ENCODE measurements around the gene ZNF787.

ZNF787 gene

DNA sequence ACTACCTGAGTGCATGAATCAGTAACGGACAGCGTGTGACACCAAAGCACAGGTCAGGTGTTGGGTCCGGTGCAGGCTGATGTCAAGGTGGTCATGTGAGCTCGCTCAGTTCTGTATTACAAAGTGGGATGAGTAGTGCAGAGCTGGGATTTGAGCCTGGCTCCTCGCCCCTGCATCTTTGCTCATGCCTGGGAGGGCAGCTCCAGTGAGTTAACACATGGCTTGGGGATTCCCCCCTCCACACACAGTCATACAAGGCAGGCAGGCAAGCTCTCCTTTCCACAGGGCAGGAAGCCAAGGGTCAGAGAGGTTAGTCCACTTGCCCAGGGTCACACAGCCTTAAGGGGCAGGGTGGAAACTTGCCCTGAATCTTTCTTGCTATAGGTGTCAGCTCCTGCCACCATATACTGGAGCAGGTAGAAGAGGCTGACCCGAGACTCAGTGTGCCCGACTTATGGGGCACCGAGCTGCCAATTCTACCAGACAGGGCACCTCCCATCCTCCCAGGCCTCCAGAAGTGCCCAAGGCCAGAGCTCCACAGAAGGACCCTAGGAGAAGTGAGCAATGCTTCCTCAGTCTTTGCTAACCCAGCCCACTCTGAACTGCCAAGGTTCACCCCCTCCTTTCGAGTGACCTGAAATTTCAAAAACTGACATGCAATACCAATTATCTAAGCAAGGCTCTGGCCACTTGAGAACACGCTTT is 35.4 kb downstream of the ZNF787 start:
- DNase-seq = no peak

DNA sequence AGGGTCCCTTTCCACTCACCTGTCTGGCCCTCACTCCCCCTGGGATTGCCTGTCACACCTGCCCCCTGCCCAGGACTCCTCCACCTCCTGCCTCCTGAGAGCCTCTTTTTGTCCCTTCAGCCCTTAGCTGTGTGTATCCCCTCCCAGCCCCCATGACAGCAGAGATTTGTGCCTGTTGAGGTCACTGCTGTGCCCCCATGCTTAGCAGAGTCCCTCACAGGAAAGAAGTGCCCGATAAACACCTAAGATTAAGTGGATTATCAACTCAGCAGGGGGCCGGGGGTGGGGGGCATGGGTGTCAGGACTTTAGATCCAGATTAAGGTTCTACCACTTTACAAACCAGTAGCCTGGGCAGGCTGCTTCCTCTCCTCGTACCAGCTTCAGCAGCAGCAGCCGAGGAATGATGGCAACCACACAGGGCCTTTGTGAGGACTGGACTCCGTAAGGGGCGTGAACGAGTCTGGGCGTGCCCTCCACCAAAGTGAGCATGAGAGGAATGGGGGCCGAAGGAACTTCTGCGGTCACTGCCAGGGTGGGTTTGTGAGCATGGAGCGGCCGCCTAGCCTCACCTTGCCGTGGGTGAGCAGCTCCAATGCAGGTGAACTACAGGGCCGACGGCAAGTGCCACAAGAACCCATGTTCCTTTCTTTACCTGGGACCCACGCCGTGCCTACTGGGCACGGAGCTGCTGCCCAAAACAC is 36.1 kb downstream of the ZNF787 start:
- no peak for DNase-seq

DNA sequence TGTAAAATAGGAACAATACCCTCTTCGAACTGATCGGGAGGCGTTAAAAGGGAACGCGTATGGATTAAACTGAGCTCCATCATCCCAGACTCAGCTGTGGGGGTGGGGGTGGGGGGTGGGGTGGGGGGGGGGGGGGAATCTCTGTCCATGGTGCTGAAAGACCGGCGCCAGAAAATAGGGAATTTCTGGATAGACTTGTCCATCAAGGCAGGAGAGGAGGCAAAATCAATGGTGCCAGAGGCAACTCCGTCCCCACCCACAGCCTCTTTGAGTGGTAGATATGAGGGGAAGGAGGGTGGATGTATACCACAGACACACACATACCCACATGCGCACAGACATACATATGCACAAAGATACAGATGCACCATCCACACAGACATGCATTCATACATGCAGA is 37.4 kb downstream of the ZNF787 start:
- DNase-seq = no peak

DNA sequence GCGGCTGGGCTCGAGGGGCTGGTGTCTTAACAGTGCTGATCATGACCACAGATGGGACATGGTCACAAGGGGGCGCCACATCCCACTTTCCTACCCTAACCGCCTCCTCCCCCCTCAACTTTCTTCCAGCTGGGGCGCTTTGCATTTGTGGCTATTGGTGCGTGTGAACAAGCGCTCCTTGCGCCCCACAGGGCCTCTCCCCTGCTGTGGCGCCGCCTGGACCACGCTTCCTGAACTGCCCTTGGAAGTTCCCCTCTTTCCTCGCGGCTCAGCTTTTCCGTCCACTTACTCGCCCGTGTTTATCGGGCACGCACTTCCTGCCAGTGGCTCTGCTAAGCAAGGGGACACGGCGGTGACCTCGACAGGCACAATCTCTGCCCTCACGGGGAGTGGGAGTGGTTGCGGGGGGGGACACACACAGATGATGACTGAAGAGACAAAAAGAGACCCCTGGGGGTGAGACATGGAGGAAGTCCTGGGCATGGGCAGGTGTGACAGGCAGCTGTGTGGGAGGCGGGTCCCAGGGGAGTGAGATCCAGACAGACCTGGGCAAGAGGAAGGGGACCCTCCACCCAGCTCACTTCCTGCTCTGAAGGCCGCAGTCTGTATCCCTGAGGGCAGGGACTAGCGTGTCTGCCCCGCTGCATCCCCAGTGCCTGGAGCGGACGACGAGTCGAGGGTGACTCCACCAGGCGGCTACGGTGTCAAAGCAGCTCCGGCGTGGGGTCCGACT is 40.3 kb downstream of the ZNF787 start:
- no peak for DNase-seq

DNA sequence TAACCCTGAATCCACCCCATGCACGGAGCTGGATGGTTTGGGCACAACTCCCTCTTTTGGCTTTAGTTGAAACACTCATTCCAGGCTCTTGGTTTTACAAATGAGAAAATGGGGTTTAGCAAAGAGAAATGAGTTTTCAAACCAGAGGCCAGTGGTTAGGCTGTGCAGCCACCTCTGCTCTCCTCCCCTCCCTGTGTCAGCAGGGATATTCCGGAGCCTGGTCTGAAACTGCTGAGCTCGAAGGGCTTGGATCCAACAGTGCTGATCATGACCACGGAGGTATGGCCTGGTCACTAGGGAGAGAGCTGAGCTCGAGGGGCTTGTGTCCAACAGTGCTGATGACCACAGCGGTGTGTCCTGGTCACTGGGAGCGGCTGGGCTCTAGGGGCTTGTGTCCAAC is 41.5 kb downstream of the ZNF787 start:
- no peak for DNase-seq

DNA sequence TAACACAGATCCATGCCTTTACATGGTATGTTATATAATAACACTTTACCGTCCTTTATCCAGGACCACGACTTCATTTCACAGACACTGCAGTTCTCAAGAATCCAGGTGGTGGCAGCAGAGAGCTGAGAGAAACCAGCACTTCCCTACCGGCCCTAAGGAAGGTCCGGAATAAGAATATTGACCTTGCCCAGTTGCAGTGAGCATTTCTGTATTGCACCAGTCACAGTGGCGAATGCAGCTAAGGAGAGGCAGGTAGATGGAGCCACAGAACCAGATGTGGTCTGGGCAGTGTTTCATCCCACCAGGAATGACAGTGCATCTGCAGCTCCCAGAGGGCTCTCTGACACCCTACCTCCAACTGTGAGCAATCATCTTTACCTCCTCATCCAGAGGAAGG is 44.6 kb downstream of the ZNF787 start:
- peak; percentile 16 for DNase-seq

DNA sequence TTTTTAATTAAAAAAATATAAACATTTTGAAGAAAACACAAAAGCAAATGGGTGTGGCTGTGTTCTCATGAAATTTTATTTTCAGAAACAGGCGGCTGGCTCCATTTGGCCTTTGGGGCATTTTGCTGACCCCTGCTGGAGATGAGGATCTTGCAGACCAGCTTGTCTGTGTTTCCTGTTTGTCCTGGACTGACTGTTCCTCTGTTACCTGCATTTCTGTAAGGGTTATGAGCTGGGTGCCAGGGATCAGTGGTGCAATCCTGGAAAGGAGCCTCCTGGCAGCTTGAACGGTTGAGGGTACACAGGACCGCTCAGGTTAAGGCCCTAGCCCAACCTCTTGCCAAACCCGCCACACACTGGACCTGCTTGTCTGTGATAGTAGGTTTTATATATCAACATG is 49.9 kb downstream of the ZNF787 start:
- DNase-seq = no peak

DNA sequence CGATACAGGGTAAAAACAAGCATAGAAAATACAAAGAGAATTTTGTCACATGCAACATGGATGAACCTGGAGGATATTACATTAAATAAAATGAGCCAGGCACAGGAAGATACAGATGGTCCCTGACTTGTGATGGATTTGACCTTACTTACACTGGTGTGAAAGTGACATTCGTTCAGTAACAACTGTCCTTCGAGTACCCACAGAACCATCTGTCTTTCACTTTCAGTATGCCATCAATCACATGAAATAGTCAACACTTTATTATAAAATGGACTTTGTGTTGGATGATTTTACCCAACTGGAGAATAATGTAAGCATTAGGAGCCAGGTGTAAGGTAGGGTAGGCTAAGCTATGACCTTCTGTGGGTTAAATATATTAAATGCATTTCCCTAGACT is 51.5 kb downstream of the ZNF787 start:
- DNase-seq = no peak

DNA sequence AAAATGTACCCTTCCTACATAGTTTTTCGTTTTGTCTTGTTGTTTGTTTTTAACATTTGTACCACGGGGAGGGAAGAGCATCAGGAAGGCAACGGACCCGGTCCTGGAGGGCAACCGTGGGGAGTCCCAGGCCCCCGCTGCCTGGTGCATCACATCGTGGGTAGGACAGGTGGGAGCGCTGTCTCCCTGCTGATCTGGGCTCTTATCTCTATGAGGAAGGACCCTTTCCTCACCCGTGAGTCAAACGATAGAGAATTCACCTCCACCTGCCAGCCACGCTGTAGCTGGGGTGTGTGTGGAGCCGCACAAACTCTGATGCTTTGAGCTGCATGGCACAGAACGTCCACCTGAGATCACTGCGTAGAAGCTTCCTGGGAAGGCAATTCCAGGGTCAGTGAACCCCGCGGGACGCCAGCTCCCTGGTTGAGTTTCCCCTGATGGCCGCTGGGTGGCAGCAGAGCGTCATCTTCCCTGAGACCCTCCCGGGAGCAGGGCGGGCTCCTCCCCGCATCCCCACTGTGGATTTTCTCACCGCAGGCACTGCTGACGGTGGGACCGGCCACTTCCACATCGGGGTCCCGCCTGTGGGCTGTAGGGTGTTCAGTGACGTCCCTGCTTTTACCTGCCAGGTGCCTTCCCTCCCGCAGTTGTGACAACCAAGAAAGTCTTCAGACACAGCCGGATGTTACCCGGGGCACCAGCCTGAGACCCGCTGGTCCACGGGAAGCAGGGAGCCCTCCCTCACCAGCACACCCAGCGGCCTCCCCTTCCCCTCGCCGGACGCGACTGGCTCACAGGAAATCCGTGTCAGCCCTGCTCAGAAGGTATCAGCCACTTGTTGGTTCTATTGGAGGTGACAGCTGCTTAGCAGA is 54.7 kb downstream of the ZNF787 start:
- DNase-seq = peak; percentile 7

DNA sequence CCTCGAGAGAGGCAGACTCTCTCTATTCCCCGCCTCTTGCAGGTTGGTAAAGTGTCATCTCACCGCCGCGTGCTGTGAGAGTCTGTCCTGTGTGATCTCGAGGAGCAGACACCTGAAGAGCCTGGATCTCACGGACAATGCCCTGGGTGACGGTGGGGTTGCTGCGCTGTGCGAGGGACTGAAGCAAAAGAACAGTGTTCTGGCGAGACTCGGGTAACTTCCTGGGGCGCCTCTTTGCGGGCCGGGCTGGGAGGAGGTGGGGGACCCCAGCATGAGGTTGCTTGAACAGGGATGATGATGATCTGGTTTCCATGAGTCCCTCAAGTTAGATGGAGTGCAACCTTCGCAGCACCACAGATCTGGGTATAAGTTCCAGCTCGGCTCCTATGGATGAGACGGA is 67.5 kb downstream of the ZNF787 start:
- no peak for DNase-seq
